Measurements from ENCODE around the gene RPL32.
"Not testable (repeated sequence)": the region's sequence is repeated elsewhere in the genome, so short reads cannot be mapped to it uniquely, and the experiment has no call there.

RPL32 gene

GRCh38 chr3:12808587-12808986, 32.8 kb downstream of the RPL32 start:
- DNase-seq (ENCODE audit: low read depth) = no peak

GRCh38 chr3:12807601-12808359, 33.6 kb downstream of the RPL32 start:
- DNase-seq (ENCODE audit: low read depth) = no peak

GRCh38 chr3:12807066-12807465, 34.3 kb downstream of the RPL32 start:
- DNase-seq (ENCODE audit: low read depth) = no peak

- no peak for DNase-seq (ENCODE audit: low read depth)
Observed at GRCh38 chr3:12803371-12803770, 38.0 kb downstream of the RPL32 start.

GRCh38 chr3:12799525-12800440, 41.6 kb downstream of the RPL32 start:
- no peak for DNase-seq (ENCODE audit: low read depth)

GRCh38 chr3:12798559-12799179, 42.7 kb downstream of the RPL32 start:
- DNase-seq (ENCODE audit: low read depth) = no peak

GRCh38 chr3:12797892-12798558, 43.3 kb downstream of the RPL32 start:
- no peak for DNase-seq (ENCODE audit: low read depth)

GRCh38 chr3:12797124-12797891, 44.1 kb downstream of the RPL32 start:
- no peak for DNase-seq (ENCODE audit: low read depth)

- peak; percentile 16 for DNase-seq (ENCODE audit: low read depth)
Observed at GRCh38 chr3:12796171-12797123, 44.9 kb downstream of the RPL32 start, which contains the start of gene CAND2. Gene CAND2, plus strand, starts transcription at chr3:12796680. Its CDS starts 41 bp downstream, at chr3:12796721.

GRCh38 chr3:12793701-12794100, 47.7 kb downstream of the RPL32 start:
- no peak for DNase-seq (ENCODE audit: low read depth)

GRCh38 chr3:12791430-12791829, 49.9 kb downstream of the RPL32 start:
- no peak for DNase-seq (ENCODE audit: low read depth)

GRCh38 chr3:12787967-12788690, 53.2 kb downstream of the RPL32 start:
- not testable (repeated sequence) for DNase-seq (ENCODE audit: low read depth)

GRCh38 chr3:12787346-12787745, 54.0 kb downstream of the RPL32 start:
- DNase-seq (ENCODE audit: low read depth) = peak; percentile 54

GRCh38 chr3:12785096-12785495, 56.3 kb downstream of the RPL32 start:
- no peak for DNase-seq (ENCODE audit: low read depth)

Measured in activated T-cell treated with anti-CD3 and anti-CD28 coated beads for 1 hour (primary cell).